DND-41 (cell line): Measurements from ENCODE around the gene STRN4.
A peak's percentile ranks its signal among the peaks of the same experiment; 100 is the strongest.

Experiments
- ATAC-seq: fragments of 200-7000 bp; cut with Tn5 transposase; 3 replicates; pipeline ENCODE4 v1.9.1; 2021; ENCODE audit warnings: low read depth; ENCODE audit not compliant: insufficient read depth
- DNase-seq: peaks from one replicate; pipeline ENCODE4 v3.0.0-alpha.2; 2020
- H2AFZ ChIP-seq: 2 replicates; pipeline ENCODE4 v1.6.0; 2012; ENCODE audit warnings: low read depth, low read length
- H3K27ac ChIP-seq: 2 replicates; pipeline ENCODE4 v1.5.1; 2012; ENCODE audit warnings: low read length, inconsistent platforms
- H3K27me3 ChIP-seq: fragments of 200-600 bp; sonication (generic); 2 replicates; pipeline ENCODE4 v1.6.0; 2012; ENCODE audit warnings: low read length, mild to moderate bottlenecking, inconsistent platforms; ENCODE audit not compliant: insufficient read depth, poor library complexity
- H3K36me3 ChIP-seq: 2 replicates; pipeline ENCODE4 v1.5.1; 2012; ENCODE audit warnings: low read length, inconsistent platforms; ENCODE audit not compliant: insufficient read depth
- H3K4me1 ChIP-seq: 2 replicates; pipeline ENCODE4 v1.5.1; 2012; ENCODE audit warnings: mild to moderate bottlenecking, low read length; ENCODE audit not compliant: insufficient read depth
- H3K4me2 ChIP-seq: 2 replicates; pipeline ENCODE4 v1.6.0; 2012; ENCODE audit warnings: mild to moderate bottlenecking, moderate library complexity, low read length, inconsistent platforms; ENCODE audit not compliant: insufficient read depth
- H3K4me3 ChIP-seq, 2 experiments: fragments of 200-600 bp in 1 of 2; shearing (Covaris generic) in 1 of 2; 2 replicates each; pipeline ENCODE4 v1.5.1; 2012 to 2016; ENCODE audit warnings: inconsistent platforms in 2 of 2, low read length in 2 of 2, mild to moderate bottlenecking in 2 of 2, low read depth in 1 of 2, moderate library complexity in 1 of 2
- H3K79me2 ChIP-seq: 2 replicates; pipeline ENCODE4 v1.6.0; 2012; ENCODE audit warnings: low read length, inconsistent platforms; ENCODE audit not compliant: insufficient read depth
- H3K9ac ChIP-seq: 2 replicates; pipeline ENCODE4 v1.6.0; 2012; ENCODE audit warnings: low read depth, mild to moderate bottlenecking, inconsistent platforms, low read length, moderate library complexity
- H3K9me3 ChIP-seq: 2 replicates; pipeline ENCODE4 v1.5.1; 2012; ENCODE audit warnings: low read length, moderate library complexity, mild to moderate bottlenecking, inconsistent platforms; ENCODE audit not compliant: insufficient read depth, severe bottlenecking
- H4K20me1 ChIP-seq: 2 replicates; pipeline ENCODE4 v1.6.0; 2012; ENCODE audit warnings: low read length; ENCODE audit not compliant: insufficient read depth
- CTCF ChIP-seq: IDR thresholded peaks from 2 replicates; pipeline ENCODE4 v1.5.1; 2012; ENCODE audit warnings: borderline replicate concordance, low read length, moderate library complexity, mild to moderate bottlenecking; ENCODE audit not compliant: poor library complexity, severe bottlenecking; ENCODE audit errors: extremely low read depth
- EZH2 ChIP-seq: IDR thresholded peaks from 3 replicates; pipeline ENCODE4 v1.6.1; 2012; ENCODE audit warnings: borderline replicate concordance, low read depth, mild to moderate bottlenecking, moderate library complexity, low read length, inconsistent platforms; ENCODE audit not compliant: severe bottlenecking

Gene STRN4

GRCh38 chr19:46723023-46723461 is 23.2 kb downstream of the STRN4 start:
- Histone ChIP-seq H3K4me1 (peaks cover 28% of the 10 kb centered on the region), H3K4me3 (no peak overlapping the region), H3K9me3 (no peaks in the 10 kb centered on the region), H4K20me1 (peaks cover 78% of the 10 kb centered on the region), H3K9ac (no peak overlapping the region; the same call in 1 of the 2 replicates), H3K27ac (no peak overlapping the region), H3K27me3 (no peaks in the 10 kb centered on the region), H3K36me3 (peaks cover 91% of the 10 kb centered on the region), H2AFZ (no peak overlapping the region), H3K79me2 (peaks cover 13% of the 10 kb centered on the region), H3K4me2 (no peak overlapping the region)
- no peak for DNase-seq
- no peak for ATAC-seq
- no peak for TF ChIP-seq CTCF
- TF ChIP-seq EZH2 = no peak

- H2AFZ ChIP-seq = no peak overlapping the region
- no peaks in the 10 kb centered on the region for H3K27me3 ChIP-seq
- H3K4me3 ChIP-seq = no peak overlapping the region
- H3K36me3 ChIP-seq = peaks cover 86% of the 10 kb centered on the region
- TF ChIP-seq EZH2 = no peak
- no peak for TF ChIP-seq CTCF
- H3K4me1 ChIP-seq = peaks cover 33% of the 10 kb centered on the region
- ATAC-seq (no peak), DNase-seq (peak; percentile 30)
- H3K9ac ChIP-seq = no peak overlapping the region
- H4K20me1 ChIP-seq = peaks cover 76% of the 10 kb centered on the region
- peaks cover 7% of the 10 kb centered on the region for H3K79me2 ChIP-seq
- H3K27ac ChIP-seq = peak overlapping the region; percentile 29; the same call in 1 of the 2 replicates
- H3K4me2 ChIP-seq = no peak overlapping the region
- no peaks in the 10 kb centered on the region for H3K9me3 ChIP-seq
These were observed 23.7 kb downstream of the STRN4 start for GRCh38 chr19:46722421-46723022.

- Histone ChIP-seq H3K4me3 (no peak overlapping the region), H3K9me3 (no peaks in the 10 kb centered on the region), H3K36me3 (peaks cover 81% of the 10 kb centered on the region), H4K20me1 (peaks cover 72% of the 10 kb centered on the region), H3K4me1 (peaks cover 38% of the 10 kb centered on the region), H3K9ac (no peak overlapping the region), H3K27me3 (no peaks in the 10 kb centered on the region), H3K79me2 (peaks cover 8% of the 10 kb centered on the region), H3K4me2 (no peak overlapping the region), H2AFZ (no peak overlapping the region), H3K27ac (no peak overlapping the region)
- TF ChIP-seq CTCF (no peak), EZH2 (no peak)
- no peak for DNase-seq
- ATAC-seq = no peak
These were observed 24.3 kb downstream of the STRN4 start for GRCh38 chr19:46722004-46722380.
